GM18517 (cell line): ENCODE data around the gene PLCG1.

ENCODE experiments used
- ATAC-seq: cut with Tn5 transposase; IDR thresholded peaks from one replicate; pipeline ENCODE4 v1.9.1; 2021; ENCODE audit warnings: mild to moderate bottlenecking, moderate library complexity; ENCODE audit not compliant: unreplicated experiment

PLCG1 gene

DNA sequence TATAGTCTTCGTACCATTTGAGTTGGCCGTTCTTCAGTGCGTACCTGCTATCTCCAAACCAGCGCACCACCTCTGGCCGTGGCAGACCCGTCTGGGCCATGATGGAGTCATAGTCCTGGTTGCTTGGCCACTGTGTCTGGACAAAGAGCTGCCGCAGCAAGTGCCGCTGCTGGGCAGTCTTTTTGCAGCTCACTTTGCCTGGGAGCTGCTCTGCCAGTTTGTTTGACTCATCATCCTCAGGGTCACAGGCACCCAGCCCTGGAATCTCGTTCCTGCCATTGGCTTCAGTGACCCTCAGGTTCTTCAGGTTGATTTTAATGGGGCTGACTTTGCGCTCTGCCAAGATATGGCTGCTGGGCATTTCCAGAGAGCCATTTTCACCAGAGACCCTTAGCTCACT, 65.1 kb downstream of the PLCG1 start:
- no peak for ATAC-seq

DNA sequence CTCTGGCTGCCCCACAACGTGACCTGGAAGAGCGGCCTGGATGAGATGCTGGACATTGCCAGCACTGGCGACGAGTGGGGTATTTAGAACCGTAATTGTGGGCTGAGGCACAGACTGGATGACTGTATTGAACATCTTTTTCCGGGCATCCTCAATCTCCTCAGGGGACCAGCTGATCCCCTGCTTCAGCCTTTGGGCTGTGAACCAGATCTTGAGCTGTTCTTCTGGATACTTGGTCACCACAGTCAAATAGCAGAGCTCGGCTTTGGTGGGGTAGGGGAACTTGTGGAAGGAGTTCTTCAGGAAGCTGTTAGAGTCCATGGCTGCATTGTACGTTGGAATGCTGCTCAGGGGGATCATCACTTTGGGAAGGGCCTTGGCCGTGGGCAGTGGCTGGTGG, 66.3 kb downstream of the PLCG1 start:
- ATAC-seq: no peak

DNA sequence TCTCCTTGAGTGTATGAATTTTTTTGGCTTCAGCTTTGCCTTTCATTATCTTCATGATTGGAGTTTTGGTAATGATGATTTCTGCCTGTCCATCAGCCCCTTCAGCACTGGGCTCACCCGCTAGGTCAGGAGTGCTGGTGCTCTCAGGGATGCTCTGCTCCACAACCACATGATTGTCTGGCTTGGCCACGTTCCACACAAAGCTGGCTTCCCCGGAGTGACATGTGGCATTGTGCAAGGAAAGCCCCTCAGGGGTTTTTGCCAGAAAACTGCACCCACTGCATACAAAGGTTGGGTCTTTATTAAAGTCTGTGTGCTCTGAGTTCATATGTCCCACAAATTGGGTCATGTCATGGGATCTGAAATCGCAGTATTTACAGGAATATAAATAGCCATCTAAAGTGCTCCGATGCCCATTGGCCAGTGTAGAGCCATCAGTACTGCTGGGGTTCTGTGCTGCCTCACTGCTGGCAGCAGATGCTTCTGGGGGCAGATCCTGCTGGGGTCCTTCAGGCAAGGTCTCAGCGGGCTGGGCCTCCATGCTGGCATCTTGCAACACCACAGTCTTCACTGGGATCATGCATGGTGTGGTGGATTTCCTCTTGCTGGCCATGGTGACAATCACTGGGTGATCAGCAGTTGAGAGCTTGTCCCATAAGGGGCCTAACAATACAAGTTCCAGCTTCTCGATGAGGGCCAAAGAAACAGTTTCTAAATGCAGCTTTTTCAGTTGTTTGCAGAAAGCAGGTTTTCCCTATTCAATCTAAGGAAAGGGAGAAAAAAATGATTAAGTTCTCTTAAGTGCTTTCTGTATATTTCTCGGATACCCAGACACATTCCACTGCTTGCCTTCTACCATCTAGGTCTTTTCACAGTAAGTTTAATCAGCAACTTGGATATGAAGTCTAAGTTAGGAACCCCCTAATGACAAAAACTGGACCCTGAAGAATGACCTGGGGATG, 67.2 kb downstream of the PLCG1 start:
- no peak for ATAC-seq

DNA sequence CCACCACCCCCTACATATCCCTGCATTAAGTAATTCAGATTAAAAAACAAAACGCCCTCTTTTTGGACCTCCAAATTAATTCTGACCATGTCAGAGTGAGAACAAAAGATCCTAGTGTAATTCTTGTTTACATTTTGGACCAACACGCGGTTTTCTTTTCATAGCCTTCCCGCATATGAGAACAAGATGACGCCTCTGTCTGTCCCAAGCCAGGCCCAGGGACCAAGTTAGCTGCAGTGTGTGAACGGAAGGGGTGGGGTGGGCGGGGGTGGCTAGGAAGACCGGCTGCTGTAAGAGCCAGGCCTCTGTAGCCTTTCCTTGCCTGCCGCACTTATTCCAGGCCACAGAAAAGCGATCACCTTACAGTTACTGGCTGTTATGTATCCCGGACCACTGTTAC, 68.0 kb downstream of the PLCG1 start:
- no peak for ATAC-seq

DNA sequence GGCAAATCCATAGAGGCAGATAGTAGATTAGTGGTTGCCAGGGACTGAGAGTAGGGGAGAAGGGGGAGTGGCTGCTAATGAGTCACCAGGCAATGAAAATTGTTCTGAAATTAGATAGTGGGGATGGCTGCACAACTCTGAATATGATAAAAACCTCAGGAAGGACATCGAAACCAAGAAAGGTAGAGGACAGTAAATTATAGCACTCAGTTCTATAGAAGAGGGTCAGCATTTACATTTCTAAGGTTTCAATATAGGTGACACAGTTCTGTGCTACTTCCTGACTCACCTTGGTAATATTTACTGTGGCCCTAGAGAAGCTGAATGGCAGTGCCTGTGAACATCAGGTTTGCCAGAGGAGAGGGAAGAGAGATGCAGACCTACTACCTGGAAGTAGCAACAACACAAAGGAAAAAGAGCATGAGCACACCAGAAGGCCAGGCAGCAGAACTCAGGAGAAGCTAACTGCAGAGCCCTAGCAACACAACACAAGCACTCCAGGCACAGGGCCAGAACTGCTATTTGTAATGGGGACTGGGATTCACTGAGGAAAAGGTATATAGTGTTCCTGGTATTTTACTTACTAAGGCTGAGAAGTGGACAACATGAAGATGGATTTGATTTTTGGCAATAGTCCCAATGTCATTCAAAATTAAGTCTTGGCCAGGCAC, 75.9 kb downstream of the PLCG1 start:
- no peak for ATAC-seq

DNA sequence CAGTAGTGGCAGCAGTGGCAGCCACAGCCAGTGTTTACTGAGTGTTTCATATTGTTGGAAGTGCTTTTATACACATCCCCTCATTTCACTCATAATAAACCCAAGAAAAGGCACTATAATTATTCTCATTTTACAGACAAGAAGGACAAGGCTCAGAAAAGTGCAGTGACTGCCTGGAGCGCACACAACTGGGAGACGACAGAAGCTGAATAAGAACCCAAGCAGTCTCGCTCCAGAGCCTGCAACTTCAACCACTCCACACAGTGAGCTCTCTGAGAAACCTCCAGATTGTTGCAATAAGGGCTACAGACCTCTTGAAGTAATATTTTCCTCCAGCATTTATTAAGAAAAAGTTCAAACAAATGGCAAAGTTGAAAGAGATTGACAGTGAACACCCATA, 76.9 kb downstream of the PLCG1 start:
- ATAC-seq: no peak

- no peak for ATAC-seq
Measured at GRCh38 chr20:41214666-41215065, 77.3 kb downstream of the PLCG1 start.

DNA sequence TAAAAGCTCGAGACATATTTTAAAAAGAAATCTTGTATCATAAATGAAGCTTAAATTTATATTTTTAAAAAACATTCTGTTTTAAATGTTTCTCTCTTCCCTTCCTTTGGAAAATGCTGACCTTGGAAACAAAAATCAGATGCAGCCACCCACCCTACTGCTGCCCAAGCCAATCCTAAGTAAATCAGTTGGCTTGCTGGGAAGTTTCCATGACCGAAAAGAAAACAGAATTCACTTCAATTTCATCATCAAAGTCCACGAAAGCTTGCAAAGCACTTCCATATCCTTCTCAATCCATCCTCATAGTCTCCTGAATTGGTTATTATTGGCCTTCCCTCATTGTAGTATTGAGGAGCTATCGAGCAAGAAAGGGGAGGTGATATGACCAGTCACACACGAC, 80.1 kb downstream of the PLCG1 start:
- no peak for ATAC-seq

GRCh38 chr20:41218466-41218865, 81.1 kb downstream of the PLCG1 start:
- ATAC-seq: no peak

DNA sequence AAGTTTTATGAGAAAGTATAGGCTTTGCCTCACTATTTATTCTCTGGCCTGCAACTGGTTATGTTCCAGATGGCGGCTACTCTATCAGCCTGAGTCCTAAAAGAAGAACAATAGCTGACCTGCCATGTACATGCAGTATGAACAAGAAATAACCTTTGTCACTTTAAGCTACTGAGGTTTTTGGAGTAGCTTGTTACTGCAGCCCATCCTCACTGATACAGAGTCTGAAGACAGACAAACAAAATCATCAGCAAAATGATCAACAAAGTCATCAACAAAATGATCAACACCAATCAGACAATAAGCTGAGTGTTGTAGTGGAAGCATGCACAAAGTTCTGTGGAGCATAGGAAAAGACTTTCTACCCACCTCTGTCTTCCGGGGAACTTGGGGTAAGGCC, 82.5 kb downstream of the PLCG1 start:
- ATAC-seq: no peak

- ATAC-seq: no peak
Measured at GRCh38 chr20:41221614-41222218, 84.4 kb downstream of the PLCG1 start.

GRCh38 chr20:41222296-41222695, 85.0 kb downstream of the PLCG1 start:
- no peak for ATAC-seq

DNA sequence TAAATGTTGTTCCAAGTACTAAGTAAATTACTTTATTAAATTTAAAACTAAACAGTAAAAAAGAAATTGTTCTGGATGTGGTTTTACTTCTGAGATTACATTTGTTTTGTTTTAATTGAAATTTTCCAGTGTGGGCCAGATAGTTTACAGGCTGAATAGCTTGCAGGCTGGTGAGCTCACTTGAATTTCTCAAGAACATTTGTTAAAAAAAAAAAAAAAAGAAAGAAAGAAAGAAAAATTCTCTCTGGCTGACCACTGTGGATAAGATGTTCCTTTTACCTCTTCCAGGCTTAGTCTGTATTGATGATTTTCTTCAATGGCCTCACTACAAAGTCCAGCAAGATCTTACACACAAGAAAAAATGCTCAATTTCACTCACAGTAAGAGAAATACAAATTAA, 85.4 kb downstream of the PLCG1 start:
- no peak for ATAC-seq

DNA sequence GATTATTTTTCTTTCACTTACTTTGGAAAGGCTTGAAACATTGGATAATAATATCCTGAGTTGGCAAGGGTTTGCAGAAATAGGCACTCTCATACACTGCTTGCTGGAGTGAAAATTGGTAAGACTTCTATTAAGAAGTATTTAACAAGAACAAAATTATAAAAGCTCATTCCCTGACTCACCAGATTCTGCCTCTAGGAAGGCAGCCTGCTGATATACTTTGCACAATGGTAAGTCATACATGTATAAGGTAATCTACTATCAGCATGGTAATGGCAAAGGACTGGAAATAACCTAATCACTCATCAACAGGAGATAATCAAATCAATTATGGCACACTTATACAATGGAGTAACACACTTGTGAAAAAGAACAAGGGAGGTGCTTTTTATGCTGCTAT, 85.8 kb downstream of the PLCG1 start:
- ATAC-seq: no peak

GRCh38 chr20:41224281-41224680, 86.9 kb downstream of the PLCG1 start:
- no peak for ATAC-seq

GRCh38 chr20:41225091-41225490, 87.7 kb downstream of the PLCG1 start:
- ATAC-seq: no peak

DNA sequence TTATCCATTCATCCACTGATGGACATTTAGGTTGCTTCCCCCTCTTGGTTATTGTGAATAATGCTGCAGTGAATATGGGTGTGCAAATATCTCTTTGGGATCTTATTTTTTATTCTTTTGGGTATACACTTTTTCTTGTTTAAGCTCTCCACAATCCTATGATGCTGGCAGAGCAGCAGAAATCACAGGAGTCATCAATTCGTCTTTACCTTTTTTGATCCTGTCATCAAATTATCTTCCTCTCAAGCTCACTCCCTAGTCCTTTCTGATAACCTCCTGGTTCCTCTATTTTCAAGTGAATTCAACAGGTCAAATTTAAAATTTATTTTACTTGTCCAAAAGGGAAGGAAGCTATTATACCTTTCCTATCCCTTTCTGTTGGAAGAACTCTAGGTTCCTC, 89.1 kb downstream of the PLCG1 start:
- ATAC-seq: no peak
